Esophagus muscularis mucosa (tissue), 4 donors: ENCODE data around the gene PAX6. TPM values are rescaled to one million over a fixed set of nuclear protein-coding genes. Genes with fewer than 3 reads are reported as not detected.

Experiments
- DNase-seq: peaks from one replicate; pipeline ENCODE4 v3.0.0-alpha.2; 2017; ENCODE audit errors: extremely low spot score
- H3K27ac ChIP-seq, 4 donors: fragments of 200-600 bp; sonication (generic); replicated peaks in 1 of 4; 1 replicate in 3 of 4; 2 replicates in 1 of 4; pipeline ENCODE4 v1.5.1; 2016 to 2019; ENCODE audit warnings: mild to moderate bottlenecking in 1 of 4
- H3K27me3 ChIP-seq, 4 donors: fragments of 200-600 bp; sonication (generic); one replicate each; pipeline versions ENCODE4 v1.5.1 to v1.6.0; 2016 to 2019
- H3K36me3 ChIP-seq, 4 donors: fragments of 200-600 bp; sonication (generic); one replicate each; pipeline ENCODE4 v1.5.1; 2016 to 2019
- H3K4me1 ChIP-seq, 4 donors: fragments of 200-600 bp; sonication (generic); one replicate each; pipeline ENCODE4 v1.5.1; 2016 to 2019
- H3K4me3 ChIP-seq, 4 donors: fragments of 200-600 bp; sonication (generic); 1 replicate in 2 of 4; 2 replicates in 2 of 4; pipeline ENCODE4 v1.5.1; 2016 to 2019; ENCODE audit warnings: mild to moderate bottlenecking in 4 of 4, moderate library complexity in 1 of 4
- H3K9me3 ChIP-seq, 4 donors: fragments of 200-600 bp; sonication (generic); 1 replicate in 3 of 4; 2 replicates in 1 of 4; pipeline ENCODE4 v1.5.1; 2016 to 2019
- EP300 ChIP-seq: sonication (generic); formaldehyde crosslinking; IDR thresholded peaks from one replicate; pipeline ENCODE4 v1.6.1; 2017; ENCODE audit warnings: antibody characterized with exemption
- POLR2A ChIP-seq: fragments of 450-650 bp; IDR thresholded peaks from one replicate; pipeline ENCODE4 v1.6.1; 2017; ENCODE audit warnings: antibody characterized with exemption, moderate library complexity, mild to moderate bottlenecking, low read depth
- POLR2AphosphoS5 ChIP-seq, 2 donors: sonication (generic); formaldehyde crosslinking; IDR thresholded peaks; one replicate each; pipeline ENCODE4 v1.6.1; 2017; ENCODE audit warnings: antibody characterized with exemption in 2 of 2
- WGBS: methylation state at CpG from one replicate; pipeline ENCODE4 v1.1.5; 2018; 5-methylcytosine and 5-hydroxymethylcytosine counted together
- intact Hi-C: fragments of 100-400 bp; cut with DNase I; formaldehyde crosslinking; loops from one replicate; pipeline ENCODE4 v1.15.1; 2023
- total RNA-seq, 4 donors: library from RNA; depleted of rRNA; stranded (reverse); fragments of >200 nt; gene quantifications; one replicate each; pipeline versions ENCODE4 v1.1.0 to v1.2.1, GENCODE V29; 2016
- TF ChIP-seq, protein P1 (sequence below), 3 experiments: fragments of 200-600 bp in 2 of 3; fragments of 450-650 bp in 1 of 3; sonication (generic) in 2 of 3; IDR thresholded peaks; one replicate each; pipeline ENCODE4 v1.5.1; 2017 to 2019; ENCODE audit warnings: antibody characterized with exemption in 3 of 3, mild to moderate bottlenecking in 2 of 3, moderate library complexity in 1 of 3

PAX6 gene
- total RNA-seq, 4 donors from 2014 or later = 0.06 TPM; not detected in 3

DNA sequence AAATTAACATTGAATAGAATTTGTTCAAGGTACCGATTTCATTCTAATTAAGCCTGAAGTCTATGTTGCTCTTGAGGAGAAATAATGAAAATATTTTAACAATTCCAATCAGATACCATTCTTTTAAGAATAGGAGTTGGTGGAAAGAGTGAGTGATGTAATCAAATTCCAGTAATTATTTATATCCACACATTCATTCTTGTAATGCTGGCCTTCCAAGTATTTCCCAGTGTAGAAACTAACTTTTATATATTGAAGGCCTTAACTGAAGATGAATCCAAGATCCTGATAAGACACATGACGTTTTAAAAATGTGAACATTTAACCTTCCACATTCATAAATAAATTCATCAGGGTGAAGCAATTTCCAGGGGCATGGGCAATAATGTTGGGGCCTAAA lies 36.6 kb upstream of the PAX6 start:
- TF ChIP-seq, protein P1, sequence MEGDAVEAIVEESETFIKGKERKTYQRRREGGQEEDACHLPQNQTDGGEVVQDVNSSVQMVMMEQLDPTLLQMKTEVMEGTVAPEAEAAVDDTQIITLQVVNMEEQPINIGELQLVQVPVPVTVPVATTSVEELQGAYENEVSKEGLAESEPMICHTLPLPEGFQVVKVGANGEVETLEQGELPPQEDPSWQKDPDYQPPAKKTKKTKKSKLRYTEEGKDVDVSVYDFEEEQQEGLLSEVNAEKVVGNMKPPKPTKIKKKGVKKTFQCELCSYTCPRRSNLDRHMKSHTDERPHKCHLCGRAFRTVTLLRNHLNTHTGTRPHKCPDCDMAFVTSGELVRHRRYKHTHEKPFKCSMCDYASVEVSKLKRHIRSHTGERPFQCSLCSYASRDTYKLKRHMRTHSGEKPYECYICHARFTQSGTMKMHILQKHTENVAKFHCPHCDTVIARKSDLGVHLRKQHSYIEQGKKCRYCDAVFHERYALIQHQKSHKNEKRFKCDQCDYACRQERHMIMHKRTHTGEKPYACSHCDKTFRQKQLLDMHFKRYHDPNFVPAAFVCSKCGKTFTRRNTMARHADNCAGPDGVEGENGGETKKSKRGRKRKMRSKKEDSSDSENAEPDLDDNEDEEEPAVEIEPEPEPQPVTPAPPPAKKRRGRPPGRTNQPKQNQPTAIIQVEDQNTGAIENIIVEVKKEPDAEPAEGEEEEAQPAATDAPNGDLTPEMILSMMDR (IDR thresholded peaks at IDR 0.05) = no peak
- no peak for TF ChIP-seq POLR2A
- TF ChIP-seq EP300 = no peak
- no peak for TF ChIP-seq POLR2AphosphoS5 (IDR thresholded peaks at IDR 0.05)
- no peak overlapping the region for H3K27ac ChIP-seq
- WGBS = 77% methylated on average over 2 of the region's 2 CpGs
- no peaks in the 10 kb centered on the region for H3K4me1 ChIP-seq
- no peaks in the 10 kb centered on the region for H3K36me3 ChIP-seq
- no peaks in the 10 kb centered on the region for H3K9me3 ChIP-seq
- intact Hi-C loops = no loop called here
- H3K4me3 ChIP-seq = no peak overlapping the region
- peaks cover 0 to 6% (median 0%) of the 10 kb centered on the region in 4 donors for H3K27me3 ChIP-seq
- DNase-seq = no peak

DNA sequence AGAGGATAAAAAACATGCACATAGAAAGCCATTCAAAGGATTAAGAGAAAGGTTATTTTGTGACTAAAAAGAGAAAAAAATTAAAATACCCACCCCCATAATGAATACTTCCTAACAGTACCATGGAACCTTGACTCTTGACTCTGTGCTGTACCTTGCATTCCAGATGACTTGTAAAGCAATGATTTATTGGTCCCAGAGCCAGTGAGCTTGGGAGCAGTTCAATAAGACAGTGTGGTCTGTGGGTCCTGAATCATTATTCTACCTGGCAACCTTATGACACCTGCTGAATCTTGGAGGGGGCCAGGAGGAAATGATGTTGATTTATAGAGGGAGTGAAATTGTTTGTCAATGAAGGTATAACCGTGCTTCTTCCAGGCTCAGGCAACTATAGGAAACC lies 34.2 kb upstream of the PAX6 start:
- DNase-seq = no peak
- intact Hi-C loops = no loop called here
- no peaks in the 10 kb centered on the region for H3K4me1 ChIP-seq
- WGBS = 96% methylated on average over 1 of the region's 1 CpG
- peaks cover 0 to 29% (median 0%) of the 10 kb centered on the region in 4 donors for H3K27me3 ChIP-seq
- TF ChIP-seq POLR2AphosphoS5 (IDR thresholded peaks at IDR 0.05) (no peak), EP300 (no peak), POLR2A (no peak)
- TF ChIP-seq, protein P1 (IDR thresholded peaks at IDR 0.05) = no peak
- H3K36me3 ChIP-seq = no peaks in the 10 kb centered on the region
- no peaks in the 10 kb centered on the region for H3K9me3 ChIP-seq
- H3K4me3 ChIP-seq = no peak overlapping the region
- no peak overlapping the region for H3K27ac ChIP-seq

DNA sequence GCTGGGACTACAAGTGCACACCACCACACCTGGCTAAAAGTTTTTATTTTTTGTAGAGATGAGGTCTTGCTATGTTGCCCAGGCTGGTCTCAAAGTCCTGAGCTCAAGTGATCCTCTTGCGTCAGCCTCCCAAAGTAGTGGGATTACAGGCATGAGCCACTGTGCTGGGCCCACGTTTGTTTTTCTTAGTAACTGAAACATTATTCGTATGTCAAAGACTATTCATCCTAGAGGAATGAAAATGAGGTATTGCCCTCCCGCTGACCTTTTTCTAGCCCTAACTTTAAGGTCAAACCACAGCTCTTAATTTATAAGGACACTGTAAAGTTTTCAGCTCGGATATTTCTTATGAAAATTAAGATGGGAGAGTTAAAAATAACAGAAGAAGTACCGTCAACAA lies 33.2 kb upstream of the PAX6 start:
- no peak for DNase-seq
- no peak for TF ChIP-seq EP300
- no peak for TF ChIP-seq POLR2A
- no peak for TF ChIP-seq POLR2AphosphoS5 (IDR thresholded peaks at IDR 0.05)
- TF ChIP-seq, protein P1 (IDR thresholded peaks at IDR 0.05) = no peak
- Histone ChIP-seq H3K36me3 (no peaks in the 10 kb centered on the region), H3K4me1 (no peaks in the 10 kb centered on the region), H3K4me3 (no peak overlapping the region), H3K9me3 (no peaks in the 10 kb centered on the region), H3K27me3 (peaks cover 0 to 38% (median 0%) of the 10 kb centered on the region in 4 donors), H3K27ac (no peak overlapping the region)
- intact Hi-C loops = no loop called here
- WGBS = 54% methylated on average over 6 of the region's 6 CpGs

DNA sequence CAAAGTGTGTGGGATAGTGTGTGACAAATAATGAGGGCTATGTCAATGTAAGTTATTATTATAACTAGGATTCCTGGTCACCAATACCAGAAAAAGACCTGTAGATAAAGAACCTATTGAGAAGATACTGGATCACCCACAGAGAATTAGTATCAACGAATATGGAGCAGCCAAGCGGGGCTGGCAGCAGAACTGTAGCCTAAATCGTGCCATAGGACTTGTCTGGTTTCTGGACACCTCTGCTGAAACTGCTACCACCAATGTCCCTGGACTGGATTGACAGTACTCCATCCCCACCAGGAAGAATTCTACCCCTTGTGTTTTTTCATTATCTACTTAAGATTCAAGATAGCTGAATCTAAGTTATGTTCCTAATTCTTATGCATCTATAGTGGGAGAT lies 30.3 kb upstream of the PAX6 start:
- H3K27me3 ChIP-seq = peaks cover 0 to 51% (median 2%) of the 10 kb centered on the region in 4 donors
- 69% methylated on average over 3 of the region's 3 CpGs for WGBS
- DNase-seq = peak; percentile 60
- no peaks in the 10 kb centered on the region for H3K4me1 ChIP-seq
- TF ChIP-seq, protein P1 (IDR thresholded peaks at IDR 0.05) = no peak
- TF ChIP-seq POLR2A = no peak
- TF ChIP-seq POLR2AphosphoS5 (IDR thresholded peaks at IDR 0.05) = no peak
- no peak for TF ChIP-seq EP300
- H3K4me3 ChIP-seq = no peak overlapping the region
- no peaks in the 10 kb centered on the region for H3K36me3 ChIP-seq
- no peaks in the 10 kb centered on the region for H3K9me3 ChIP-seq
- intact Hi-C loops = no loop called here
- no peak overlapping the region for H3K27ac ChIP-seq

DNA sequence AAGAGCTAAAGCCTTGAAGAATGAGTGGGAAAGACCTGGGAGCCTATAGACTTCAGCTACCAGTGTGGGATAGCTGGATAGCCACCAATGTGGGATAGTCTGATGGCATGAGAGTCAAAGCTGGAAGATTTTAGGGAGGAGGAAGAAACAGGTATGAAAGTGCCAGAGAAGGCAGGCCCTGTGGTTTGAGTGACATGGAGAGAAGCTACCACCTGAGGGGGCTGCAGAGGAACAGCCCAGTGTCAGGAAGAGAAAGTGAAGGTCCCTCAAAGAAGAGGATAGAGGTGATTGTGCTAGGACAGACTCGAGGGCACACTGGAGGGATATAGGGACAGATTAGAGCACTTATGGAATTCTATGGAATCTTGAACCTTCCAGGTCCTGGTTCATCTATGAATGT lies 23.1 kb upstream of the PAX6 start:
- intact Hi-C loops = no loop called here
- no peaks in the 10 kb centered on the region for H3K9me3 ChIP-seq
- H3K27ac ChIP-seq = no peak overlapping the region
- DNase-seq = peak; percentile 81
- WGBS = 52% methylated on average over 1 of the region's 1 CpG
- no peaks in the 10 kb centered on the region for H3K4me1 ChIP-seq
- TF ChIP-seq POLR2A (no peak), EP300 (no peak), POLR2AphosphoS5 (IDR thresholded peaks at IDR 0.05) (no peak)
- TF ChIP-seq, protein P1 (IDR thresholded peaks at IDR 0.05) = no peak
- peaks cover 0 to 66% (median 10%) of the 10 kb centered on the region in 4 donors for H3K27me3 ChIP-seq
- no peak overlapping the region for H3K4me3 ChIP-seq
- no peaks in the 10 kb centered on the region for H3K36me3 ChIP-seq
